SK-N-SH treated with all-trans-retinoic acid at 6 μM for 48 hours (cell line): ENCODE results near the gene RBM47.

Experiments used
- ARNTL ChIP-seq: fragments of 450-650 bp; formaldehyde crosslinking; IDR thresholded peaks from 2 replicates; pipeline ENCODE4 v1.5.0; 2020; ENCODE audit warnings: low read depth, mild to moderate bottlenecking, moderate library complexity, borderline replicate concordance
- CREB5 ChIP-seq: fragments of 250-450 bp; sonication (Bioruptor Pico); IDR thresholded peaks from 2 replicates; pipeline ENCODE4 v1.5.1; 2020; ENCODE audit warnings: low read depth, mild to moderate bottlenecking, moderate library complexity
- OSR1 ChIP-seq: fragments of 250-450 bp; sonication (Bioruptor Pico); IDR thresholded peaks from 2 replicates; pipeline ENCODE4 v1.8.0; 2022; ENCODE audit warnings: moderate library complexity, mild to moderate bottlenecking, inconsistent platforms
- PATZ1 ChIP-seq: fragments of 250-450 bp; sonication (Bioruptor Pico); IDR thresholded peaks from 2 replicates; pipeline ENCODE4 v1.8.0; 2020; ENCODE audit warnings: mild to moderate bottlenecking, moderate library complexity, borderline replicate concordance
- PPARA ChIP-seq: fragments of 250-450 bp; sonication (Bioruptor Pico); IDR thresholded peaks from 2 replicates; pipeline ENCODE4 v1.5.0; 2020; ENCODE audit warnings: mild to moderate bottlenecking, borderline replicate concordance
- RARB ChIP-seq: fragments of 250-450 bp; sonication (Bioruptor Pico); IDR thresholded peaks from 2 replicates; pipeline ENCODE4 v1.8.0; 2021; ENCODE audit warnings: mild to moderate bottlenecking, moderate library complexity
- ZC3H10 ChIP-seq: fragments of 250-450 bp; sonication (Bioruptor Pico); IDR thresholded peaks from 2 replicates; pipeline ENCODE4 v1.5.1; 2021; ENCODE audit warnings: mild to moderate bottlenecking, moderate library complexity
- ZNF70 ChIP-seq: fragments of 450-650 bp; formaldehyde crosslinking; IDR thresholded peaks from 2 replicates; pipeline ENCODE4 v1.5.0; 2020; ENCODE audit warnings: mild to moderate bottlenecking, moderate library complexity
- TF ChIP-seq, protein P1 (sequence below): fragments of 250-450 bp; sonication (Bioruptor Pico); IDR thresholded peaks from 2 replicates; pipeline ENCODE4 v1.8.0; 2021; ENCODE audit warnings: low read depth, mild to moderate bottlenecking, moderate library complexity, borderline replicate concordance

GRCh38 chr4:40419231-40419912, 210.3 kb downstream of the RBM47 start:
- no peak for TF ChIP-seq ARNTL
- no peak for TF ChIP-seq ZNF70 (CRISPR knock-in tag)
- no peak for TF ChIP-seq OSR1 (CRISPR knock-in tag)
- no peak for TF ChIP-seq CREB5
- no peak for TF ChIP-seq RARB (CRISPR knock-in tag)
- TF ChIP-seq, protein P1, sequence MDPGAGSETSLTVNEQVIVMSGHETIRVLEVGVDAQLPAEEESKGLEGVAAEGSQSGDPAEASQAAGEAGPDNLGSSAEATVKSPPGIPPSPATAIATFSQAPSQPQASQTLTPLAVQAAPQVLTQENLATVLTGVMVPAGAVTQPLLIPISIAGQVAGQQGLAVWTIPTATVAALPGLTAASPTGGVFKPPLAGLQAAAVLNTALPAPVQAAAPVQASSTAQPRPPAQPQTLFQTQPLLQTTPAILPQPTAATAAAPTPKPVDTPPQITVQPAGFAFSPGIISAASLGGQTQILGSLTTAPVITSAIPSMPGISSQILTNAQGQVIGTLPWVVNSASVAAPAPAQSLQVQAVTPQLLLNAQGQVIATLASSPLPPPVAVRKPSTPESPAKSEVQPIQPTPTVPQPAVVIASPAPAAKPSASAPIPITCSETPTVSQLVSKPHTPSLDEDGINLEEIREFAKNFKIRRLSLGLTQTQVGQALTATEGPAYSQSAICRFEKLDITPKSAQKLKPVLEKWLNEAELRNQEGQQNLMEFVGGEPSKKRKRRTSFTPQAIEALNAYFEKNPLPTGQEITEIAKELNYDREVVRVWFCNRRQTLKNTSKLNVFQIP (CRISPR knock-in tag), result no peak
- no peak for TF ChIP-seq PPARA (CRISPR knock-in tag)
- TF ChIP-seq ZC3H10, result no peak
- no peak for TF ChIP-seq PATZ1 (CRISPR knock-in tag)
